ENCODE measurements around the gene TRPM5.

Gene TRPM5

DNA sequence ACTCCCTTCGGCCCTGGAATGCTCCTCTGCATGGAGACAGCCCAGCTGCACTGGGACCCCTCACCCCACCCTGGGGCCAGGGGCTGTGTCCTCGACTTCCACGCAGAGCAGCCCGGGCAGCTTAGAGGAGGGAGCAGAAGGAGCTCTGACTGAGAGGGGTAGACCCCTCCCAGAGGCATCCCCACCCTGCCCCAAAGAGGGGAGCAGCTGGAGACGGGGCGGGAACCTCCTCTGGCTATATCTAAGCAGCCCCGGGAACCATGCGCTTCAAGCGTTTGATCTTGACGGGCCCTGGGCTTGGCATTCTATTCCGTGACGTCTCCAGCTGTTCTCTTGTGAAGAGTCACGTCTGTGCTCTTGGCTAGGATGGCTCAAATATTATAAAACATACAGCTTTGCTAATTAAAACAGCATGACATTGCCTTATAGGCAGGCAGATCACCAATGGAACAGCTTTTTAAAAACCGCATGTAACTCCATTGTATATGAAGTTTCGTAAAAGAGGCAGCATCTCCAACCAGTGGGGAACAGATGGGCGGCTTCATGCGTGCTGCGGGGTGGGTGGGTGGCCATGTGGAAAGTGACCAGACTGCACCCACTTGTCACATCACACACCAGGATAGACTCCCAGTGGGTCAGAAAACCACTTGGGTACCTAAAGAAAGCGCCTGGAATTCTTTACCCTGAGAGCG is 8.2 kb upstream of the TRPM5 start:
- DNase-seq (ENCODE audit: low read depth, low spot score) = no peak

GRCh38 chr11:2451916-2452315 is 7.6 kb upstream of the TRPM5 start:
- DNase-seq (ENCODE audit: low read depth, low spot score) = no peak

DNA sequence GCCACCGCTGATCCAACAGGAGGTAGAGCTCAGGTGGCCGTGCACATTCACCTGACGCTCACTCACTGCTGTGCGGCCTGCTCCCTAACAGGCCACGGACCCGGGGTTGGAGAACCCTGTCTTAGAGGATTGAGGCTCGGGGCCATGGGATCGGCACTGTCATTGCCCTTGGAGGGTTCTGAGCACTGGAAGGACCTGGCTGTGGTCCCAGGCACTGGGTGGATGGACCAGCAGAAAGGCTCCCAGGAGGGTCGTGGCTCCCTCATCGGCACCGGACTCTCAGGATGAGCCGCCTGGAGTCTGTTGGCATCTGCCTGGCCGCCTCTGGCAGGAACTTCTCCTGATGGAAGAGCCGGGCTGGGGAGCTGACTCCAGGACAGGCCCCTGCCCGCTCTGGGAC is 7.0 kb upstream of the TRPM5 start:
- no peak for DNase-seq (ENCODE audit: low read depth, low spot score)

- no peak for DNase-seq (ENCODE audit: low read depth, low spot score)
Observed at GRCh38 chr11:2450321-2451041, 6.2 kb upstream of the TRPM5 start.

DNA sequence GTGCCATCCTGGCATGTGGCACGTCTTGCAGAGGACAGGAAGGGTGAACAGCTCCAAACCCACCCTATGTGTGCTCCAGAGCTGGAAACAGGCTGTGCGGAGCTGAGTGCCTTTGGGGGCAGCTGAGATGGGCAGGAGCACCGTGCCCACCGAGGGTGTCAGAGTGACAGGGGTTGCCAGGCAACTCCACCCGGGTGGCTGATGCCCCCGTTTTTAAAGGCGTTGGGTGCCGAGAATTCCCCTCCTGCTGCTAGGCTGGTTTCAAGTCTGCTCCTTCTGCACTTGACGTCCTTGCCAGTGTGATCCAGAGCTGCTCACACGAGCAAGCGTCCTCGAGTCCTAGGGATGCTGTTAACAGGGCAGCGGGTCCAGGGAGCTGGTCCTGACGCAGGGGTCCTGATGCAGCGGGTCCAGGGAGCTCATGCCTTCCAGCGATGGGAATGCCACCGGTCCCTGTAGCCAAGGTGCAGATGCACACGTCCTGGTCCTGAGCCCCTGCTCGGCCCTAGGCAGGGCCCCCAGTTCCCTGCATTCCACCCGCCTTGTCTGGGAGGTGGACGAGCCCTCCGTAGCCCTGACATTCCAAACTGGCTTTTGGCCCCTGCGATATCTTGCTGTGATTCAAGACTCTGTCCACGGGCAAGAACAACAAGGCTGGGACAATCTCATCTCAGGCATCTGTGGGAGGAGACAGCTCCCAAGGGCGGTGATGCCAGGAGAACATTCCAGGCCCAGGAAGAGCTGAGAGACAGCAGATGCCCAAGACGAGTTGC is 5.4 kb upstream of the TRPM5 start:
- DNase-seq (ENCODE audit: low read depth, low spot score) = no peak

DNA sequence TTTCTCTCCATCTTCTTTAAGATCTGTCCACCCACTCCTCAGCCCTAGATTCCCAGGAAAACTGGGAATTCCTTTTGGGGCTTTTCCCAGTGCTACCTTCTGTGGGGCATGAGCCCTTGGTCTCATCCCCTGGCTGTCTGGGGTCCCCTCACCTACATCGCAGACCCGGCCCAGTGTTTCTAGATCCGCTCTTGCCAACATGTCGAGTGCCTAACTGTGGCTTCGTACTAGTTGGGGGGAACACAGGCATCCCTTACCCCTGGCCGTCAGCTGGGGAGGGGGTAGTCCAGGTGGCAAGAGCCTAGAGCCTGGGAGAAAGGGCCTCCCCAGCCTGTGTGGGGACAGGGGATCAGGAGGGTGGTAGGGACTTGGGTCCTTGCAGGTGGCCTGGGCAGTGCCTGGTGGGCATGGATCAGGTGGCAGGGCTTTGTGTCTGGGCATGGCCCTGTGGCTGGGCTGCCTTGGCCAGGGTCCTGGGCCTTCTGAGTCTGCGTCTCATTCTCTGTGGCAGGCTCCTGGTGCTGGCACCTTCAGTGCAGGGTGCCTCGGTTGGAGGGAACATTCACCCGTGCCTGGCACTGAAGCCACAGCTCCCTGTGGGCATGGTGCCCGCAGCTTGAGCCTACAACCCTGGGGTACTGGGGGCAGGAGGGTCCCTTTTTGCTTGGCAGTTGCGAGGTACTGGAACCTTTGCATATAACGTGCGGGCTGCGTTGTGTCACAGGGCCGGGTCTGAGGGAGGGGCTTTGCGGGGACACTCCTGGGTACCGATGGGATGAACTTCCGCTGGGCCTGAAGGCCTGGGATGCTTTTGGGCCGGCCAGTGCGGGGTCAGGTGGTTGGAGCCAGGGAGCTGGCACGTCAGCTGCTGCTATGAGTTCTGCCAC is 4.6 kb upstream of the TRPM5 start:
- no peak for DNase-seq (ENCODE audit: low read depth, low spot score)

- no peak for DNase-seq (ENCODE audit: low read depth, low spot score)
Observed at GRCh38 chr11:2447951-2448650, 3.8 kb upstream of the TRPM5 start.

- no peak for DNase-seq (ENCODE audit: low read depth, low spot score)
Observed at GRCh38 chr11:2447253-2447950, 3.1 kb upstream of the TRPM5 start.

- DNase-seq (ENCODE audit: low read depth, low spot score) = no peak
Observed at GRCh38 chr11:2446590-2447252, 2.4 kb upstream of the TRPM5 start.

GRCh38 chr11:2445746-2446551 is 1.6 kb upstream of the TRPM5 start:
- no peak for DNase-seq (ENCODE audit: low read depth, low spot score)

DNA sequence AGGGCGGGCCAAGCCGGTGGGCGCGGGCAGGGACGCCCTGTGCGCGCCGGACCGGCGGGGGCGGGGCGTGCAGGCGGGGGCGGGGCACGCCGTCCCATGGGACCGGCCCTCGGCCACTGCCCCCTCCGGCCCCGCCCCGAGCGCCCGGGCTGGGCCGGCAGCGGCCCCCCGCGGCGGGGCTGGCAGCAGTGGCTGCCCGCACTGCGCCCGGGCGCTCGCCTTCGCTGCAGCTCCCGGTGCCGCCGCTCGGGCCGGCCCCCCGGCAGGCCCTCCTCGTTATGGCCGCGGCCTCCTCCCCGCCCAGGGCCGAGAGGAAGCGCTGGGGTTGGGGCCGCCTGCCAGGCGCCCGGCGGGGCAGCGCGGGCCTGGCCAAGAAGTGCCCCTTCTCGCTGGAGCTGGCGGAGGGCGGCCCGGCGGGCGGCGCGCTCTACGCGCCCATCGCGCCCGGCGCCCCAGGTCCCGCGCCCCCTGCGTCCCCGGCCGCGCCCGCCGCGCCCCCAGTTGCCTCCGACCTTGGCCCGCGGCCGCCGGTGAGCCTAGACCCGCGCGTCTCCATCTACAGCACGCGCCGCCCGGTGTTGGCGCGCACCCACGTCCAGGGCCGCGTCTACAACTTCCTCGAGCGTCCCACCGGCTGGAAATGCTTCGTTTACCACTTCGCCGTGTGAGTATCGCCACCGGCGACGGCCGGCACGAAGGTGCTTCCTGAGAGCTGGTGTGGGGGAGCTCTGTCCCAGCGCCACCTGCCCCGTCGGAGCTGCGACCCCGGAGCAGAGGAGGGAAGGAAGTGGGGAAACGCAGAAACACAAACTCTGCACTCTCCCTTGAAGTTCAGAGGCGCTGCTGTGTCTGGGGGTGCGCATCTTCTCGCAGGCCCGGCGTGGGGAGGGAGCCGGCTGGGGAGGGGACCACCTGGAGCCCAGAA is 769 bp upstream of the TRPM5 start, which contains the start of gene KCNQ1:
KCNQ1 (plus strand) TSS at position 188 of the 925 bp plus-strand sequence; CDS start at position 279, 91 bp downstream.
- DNase-seq (ENCODE audit: low read depth, low spot score) = no peak

DNA sequence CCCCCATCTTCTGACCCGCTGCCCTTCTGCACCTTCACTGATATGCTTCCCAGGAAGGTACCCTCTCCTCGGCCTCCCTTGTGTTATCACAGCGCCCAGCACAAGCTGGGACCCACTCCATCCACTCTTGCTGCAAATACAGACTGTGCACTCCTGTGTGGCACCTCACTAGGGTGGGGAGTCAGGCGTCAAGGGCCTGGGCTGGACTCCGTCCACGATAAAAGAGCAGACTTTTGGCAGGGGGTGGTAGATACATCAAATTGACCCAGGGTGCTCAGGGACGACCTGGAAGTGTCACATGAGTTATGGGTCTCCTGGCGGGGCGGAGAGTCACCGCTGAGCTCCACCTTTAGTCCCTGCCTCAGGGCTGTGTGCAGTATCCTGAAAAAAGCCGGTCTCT is 908 bp downstream of the TRPM5 start:
- no peak for DNase-seq (ENCODE audit: low read depth, low spot score)

DNA sequence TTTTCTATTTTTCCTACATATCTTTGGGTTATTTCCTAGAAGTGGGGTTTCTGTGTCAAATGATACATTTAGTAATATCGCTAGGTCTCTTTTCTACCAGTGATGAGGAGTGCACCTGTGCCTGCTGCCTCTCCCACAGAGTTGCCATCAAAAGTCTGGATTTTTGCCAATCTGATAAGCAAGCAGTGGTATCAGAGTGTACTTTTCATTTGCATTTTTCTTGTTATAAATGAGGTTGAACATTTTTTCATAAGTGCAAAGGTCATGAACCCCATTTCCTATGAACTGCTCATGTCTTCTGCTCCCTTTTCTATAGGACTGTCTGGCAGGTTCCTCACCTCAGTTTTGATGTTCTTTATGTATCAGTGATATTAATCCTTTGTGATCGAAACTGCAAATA is 1.7 kb downstream of the TRPM5 start:
- no peak for DNase-seq (ENCODE audit: low read depth, low spot score)

GRCh38 chr11:2441171-2441570 is 3.1 kb downstream of the TRPM5 start:
- DNase-seq (ENCODE audit: low read depth, low spot score) = no peak

DNA sequence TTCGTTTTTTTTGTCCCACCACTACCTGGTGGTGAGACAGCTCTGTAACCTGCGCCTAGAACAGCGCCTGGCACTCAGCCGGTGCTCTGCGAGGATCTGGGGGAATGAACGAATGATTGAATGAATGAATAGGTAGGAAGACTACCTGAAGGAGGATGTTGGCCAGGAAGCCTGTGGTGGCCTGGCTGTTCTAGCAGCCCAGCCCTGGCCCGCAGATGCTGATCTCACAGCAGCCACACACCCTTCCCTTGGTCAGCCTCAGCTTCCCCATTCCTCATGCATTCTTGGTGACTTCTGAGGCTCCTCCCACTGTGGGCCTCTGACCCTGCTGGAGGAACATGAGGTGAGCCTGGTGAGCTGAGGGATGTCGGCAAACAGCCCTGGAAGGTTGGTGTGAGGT is 3.7 kb downstream of the TRPM5 start:
- no peak for DNase-seq (ENCODE audit: low read depth, low spot score)

- DNase-seq (ENCODE audit: low read depth, low spot score) = no peak
Observed at GRCh38 chr11:2439820-2440219, 4.5 kb downstream of the TRPM5 start.

- no peak for DNase-seq (ENCODE audit: low read depth, low spot score)
Observed at GRCh38 chr11:2437516-2437915, 6.8 kb downstream of the TRPM5 start.

DNA sequence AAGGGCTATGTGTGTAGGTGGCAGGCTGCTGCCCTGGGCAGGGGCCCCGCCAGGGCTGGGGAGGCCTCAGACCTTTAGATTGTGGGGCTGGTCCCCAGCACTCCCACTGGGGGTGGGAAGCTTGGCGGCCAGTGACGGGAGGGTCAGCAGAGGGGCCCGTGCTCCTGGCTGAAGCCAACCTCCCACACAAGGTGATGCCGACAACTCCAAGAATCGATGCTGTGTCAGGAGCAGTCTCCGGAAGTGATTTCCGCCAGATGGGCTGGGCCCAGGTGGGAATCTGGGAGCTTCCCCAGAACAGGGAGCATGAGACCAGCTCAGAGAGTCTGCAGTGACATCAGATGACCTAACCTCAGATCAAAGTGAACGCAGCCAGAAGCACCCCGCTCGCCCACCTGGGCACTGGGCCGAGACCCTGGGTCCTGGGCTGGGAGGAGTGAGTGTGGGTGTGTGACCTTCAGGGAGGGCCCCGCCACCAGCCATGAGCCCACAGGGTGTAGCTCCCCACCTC is 7.7 kb downstream of the TRPM5 start:
- DNase-seq (ENCODE audit: low read depth, low spot score) = no peak
